Activated naive CD4-positive, alpha-beta T cell treated with anti-CD3 and anti-CD28 coated beads for 36 hours (primary cell): Measurements from ENCODE around the gene YBX3. TPM values are rescaled to one million over a fixed set of nuclear protein-coding genes. Genes with fewer than 3 reads are reported as not detected.

Experiments
- CTCF ChIA-PET: fragments of 350-600 bp; sonication (Branson Sonifier 250); formaldehyde crosslinking; loops from one replicate; lab custom pipeline; 2021; ENCODE audit warnings: antibody characterized with exemption; lab: Charles Lee
- DNase-seq: peaks from one replicate; pipeline ENCODE4 v3.0.0-alpha.2; 2020
- H3K27ac Mint-ChIP-seq: one replicate; pipeline ENCODE4 v1.8.0; 2021; ENCODE audit warnings: mild to moderate bottlenecking, mixed read lengths
- H3K27me3 Mint-ChIP-seq: one replicate; pipeline ENCODE4 v1.8.0; 2021; ENCODE audit warnings: low read depth, mixed read lengths
- H3K36me3 Mint-ChIP-seq: one replicate; pipeline ENCODE4 v1.8.0; 2021; ENCODE audit warnings: low read depth, mixed read lengths
- H3K4me1 Mint-ChIP-seq: one replicate; pipeline ENCODE4 v1.8.0; 2021; ENCODE audit warnings: low read depth, mixed read lengths
- H3K4me3 Mint-ChIP-seq: one replicate; pipeline ENCODE4 v1.8.0; 2021; ENCODE audit warnings: mild to moderate bottlenecking, moderate library complexity, mixed read lengths
- H3K9me3 Mint-ChIP-seq: one replicate; pipeline ENCODE4 v1.8.0; 2021; ENCODE audit warnings: mixed read lengths
- intact Hi-C: fragments of 100-400 bp; cut with micrococcal nuclease; formaldehyde crosslinking; loops from one replicate; pipeline ENCODE4 v1.15.1; 2023
- total RNA-seq, 2 experiments: library from RNA; stranded (reverse); gene quantifications; one replicate each; pipeline ENCODE4 v1.2.3, GENCODE V29; 2021

YBX3 gene
- total RNA-seq, 2 experiments from 2014 or later, result 192 to 219 TPM

DNA sequence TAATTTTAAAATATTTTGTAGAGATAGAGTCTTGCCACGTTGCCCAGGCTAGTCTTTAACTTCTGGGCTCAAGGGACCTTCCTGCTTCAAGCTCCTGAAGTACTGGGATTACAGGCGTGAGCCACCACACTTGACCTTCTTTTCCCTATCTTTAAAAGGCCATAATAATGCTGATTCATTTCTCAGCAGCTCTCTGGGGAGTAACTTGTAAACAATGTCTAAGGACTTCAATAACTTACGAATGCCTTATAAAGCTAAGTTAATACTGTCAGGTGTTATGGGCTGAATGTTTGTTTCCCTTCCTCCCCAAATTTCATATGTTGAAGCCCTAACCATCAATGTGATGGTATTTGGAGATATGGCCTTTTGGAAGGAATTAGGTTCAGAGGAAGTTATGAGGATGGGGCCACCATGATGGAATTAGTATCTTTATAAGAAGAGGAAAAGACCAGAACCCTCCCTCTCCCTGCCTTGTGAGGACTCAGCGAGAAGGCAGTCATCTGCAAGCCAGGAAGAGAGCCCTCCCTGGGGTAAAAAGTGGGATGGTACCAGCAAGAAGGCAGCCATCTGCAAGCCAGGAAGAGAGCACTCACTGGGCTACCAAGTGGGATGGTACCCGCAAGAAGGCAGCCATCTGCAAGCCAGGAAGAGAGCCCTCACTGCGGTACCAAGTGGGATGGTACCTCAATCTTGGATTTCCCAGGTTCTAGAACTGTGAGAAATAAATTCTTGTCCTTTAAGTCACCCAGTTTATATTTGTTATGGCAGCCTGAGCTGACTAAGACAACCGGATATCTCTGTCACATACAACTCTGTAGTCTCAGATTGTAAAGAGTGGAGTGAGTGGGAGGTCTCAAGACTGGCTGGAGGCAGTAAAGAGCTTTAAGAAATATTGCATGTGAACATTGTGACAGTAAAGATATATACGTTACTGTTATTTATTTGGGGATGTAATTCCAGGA lies 16.3 kb upstream of the YBX3 start:
- intact Hi-C loops, result no loop called here
- Mint-ChIP-seq H3K9me3 (no peaks in the 10 kb centered on the region), H3K36me3 (no peaks in the 10 kb centered on the region), H3K4me3 (no peak overlapping the region), H3K27ac (no peak overlapping the region), H3K4me1 (peaks cover 6% of the 10 kb centered on the region), H3K27me3 (peaks cover 6% of the 10 kb centered on the region)
- no peak for DNase-seq
- CTCF ChIA-PET, result interaction anchor here (0.6 to 0.7 kb wide), 2 partner anchors 16 to 273 kb away, joined by 3 read pairs; no protein-coding TSS in a partner anchor

DNA sequence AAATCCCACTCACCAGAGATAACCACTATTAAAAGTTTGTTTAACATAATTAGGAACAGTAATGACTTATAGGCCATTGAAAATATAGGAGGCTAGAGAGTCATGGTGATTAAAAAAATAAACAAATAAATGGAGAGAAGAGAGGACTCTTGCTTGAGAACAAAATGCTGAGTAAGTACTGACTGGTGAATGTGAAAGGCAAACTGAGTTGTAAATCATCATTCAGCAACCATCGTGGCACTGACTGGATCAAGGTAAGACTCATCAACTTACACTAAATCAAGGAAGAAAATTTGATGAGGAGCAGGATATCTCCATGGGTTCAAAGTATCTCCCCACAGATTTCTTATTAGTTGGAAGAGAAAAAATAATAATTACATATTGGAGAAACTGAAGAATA lies 14.1 kb upstream of the YBX3 start:
- CTCF ChIA-PET, result interaction anchor here (0.6 kb wide), 1 partner anchor 759 kb away, joined by 3 read pairs; no protein-coding TSS in a partner anchor
- DNase-seq, result no peak
- Mint-ChIP-seq H3K27ac (no peak overlapping the region), H3K4me1 (peaks cover 6% of the 10 kb centered on the region), H3K4me3 (no peak overlapping the region), H3K27me3 (peaks cover 10% of the 10 kb centered on the region), H3K9me3 (no peaks in the 10 kb centered on the region), H3K36me3 (no peaks in the 10 kb centered on the region)
- intact Hi-C loops, result no loop called here

DNA sequence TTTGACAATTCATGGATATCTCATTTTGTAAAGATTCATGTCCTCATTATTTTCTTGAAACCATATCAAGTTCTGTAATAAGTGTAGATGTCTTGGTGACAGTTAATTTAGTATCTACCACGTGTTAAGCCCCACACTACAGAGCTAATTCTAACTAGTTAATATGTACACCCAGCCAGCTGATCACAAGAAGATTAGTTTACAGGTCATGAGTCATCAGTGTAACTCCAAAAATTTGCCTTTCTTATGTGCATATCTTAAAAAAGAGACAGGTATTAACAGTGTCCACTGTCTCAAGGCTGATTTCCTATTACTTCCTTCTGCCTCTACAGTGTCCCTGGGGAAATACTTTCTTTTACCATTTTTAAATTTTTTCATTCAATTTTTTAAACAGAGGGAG lies 13.3 kb upstream of the YBX3 start:
- CTCF ChIA-PET, result no interaction called here
- Mint-ChIP-seq H3K4me1 (peaks cover 6% of the 10 kb centered on the region), H3K9me3 (no peaks in the 10 kb centered on the region), H3K36me3 (no peaks in the 10 kb centered on the region), H3K4me3 (no peak overlapping the region), H3K27me3 (peaks cover 10% of the 10 kb centered on the region), H3K27ac (no peak overlapping the region)
- intact Hi-C loops, result no loop called here
- no peak for DNase-seq

DNA sequence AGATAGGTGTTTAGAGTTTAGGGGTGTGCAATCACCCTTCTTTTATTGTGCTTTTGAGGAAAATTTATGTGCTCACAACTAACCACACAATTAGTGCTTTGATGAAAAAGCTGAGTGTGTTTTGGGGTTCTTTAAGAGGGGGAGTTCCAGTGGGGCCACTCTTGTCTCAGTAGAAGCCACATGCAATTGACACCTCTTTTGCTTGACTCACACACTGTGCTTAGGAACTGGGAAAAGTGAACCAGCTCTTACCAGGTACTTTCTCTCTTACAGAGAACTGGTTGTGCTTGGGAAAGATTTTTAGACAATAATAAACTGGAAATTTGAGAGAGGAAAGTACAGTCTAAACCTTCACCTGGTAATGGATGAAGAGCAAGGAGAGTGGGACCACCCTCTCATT lies 12.3 kb upstream of the YBX3 start:
- no peak overlapping the region for H3K4me3 Mint-ChIP-seq
- intact Hi-C loops, result no loop called here
- peaks cover 6% of the 10 kb centered on the region for H3K4me1 Mint-ChIP-seq
- H3K27me3 Mint-ChIP-seq, result peaks cover 7% of the 10 kb centered on the region
- H3K27ac Mint-ChIP-seq, result no peak overlapping the region
- H3K9me3 Mint-ChIP-seq, result no peaks in the 10 kb centered on the region
- CTCF ChIA-PET, result interaction anchor here (0.7 kb wide), 1 partner anchor 398 kb away, joined by 3 read pairs; no protein-coding TSS in a partner anchor
- H3K36me3 Mint-ChIP-seq, result no peaks in the 10 kb centered on the region
- DNase-seq, result no peak

DNA sequence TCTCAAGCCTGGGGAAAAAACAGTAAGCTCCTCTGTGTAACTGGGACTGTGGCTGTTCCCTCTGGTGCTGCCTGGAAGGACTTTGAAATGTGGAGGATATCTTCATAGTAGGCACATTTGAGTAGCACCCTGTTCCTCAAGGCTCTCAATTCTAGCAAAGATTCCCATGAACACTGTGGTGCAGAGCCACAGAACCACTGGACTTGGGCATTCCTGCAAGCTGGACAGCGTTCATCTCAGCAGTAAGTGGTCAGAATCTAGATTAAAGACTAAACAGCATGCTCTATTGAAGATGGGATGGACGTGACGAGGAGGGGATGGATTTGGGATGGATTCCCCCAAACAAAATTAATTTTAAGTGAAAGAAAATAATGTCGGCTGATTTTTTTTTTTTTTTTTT lies 9.4 kb upstream of the YBX3 start:
- Mint-ChIP-seq H3K4me1 (peaks cover 4% of the 10 kb centered on the region), H3K27ac (no peak overlapping the region), H3K4me3 (no peak overlapping the region), H3K9me3 (no peaks in the 10 kb centered on the region), H3K27me3 (peaks cover 13% of the 10 kb centered on the region), H3K36me3 (no peaks in the 10 kb centered on the region)
- intact Hi-C loops, result no loop called here
- CTCF ChIA-PET, result interaction anchor here (2.7 kb wide), 1 partner anchor 17 kb away, joined by 11 read pairs; no protein-coding TSS in a partner anchor
- no peak for DNase-seq

DNA sequence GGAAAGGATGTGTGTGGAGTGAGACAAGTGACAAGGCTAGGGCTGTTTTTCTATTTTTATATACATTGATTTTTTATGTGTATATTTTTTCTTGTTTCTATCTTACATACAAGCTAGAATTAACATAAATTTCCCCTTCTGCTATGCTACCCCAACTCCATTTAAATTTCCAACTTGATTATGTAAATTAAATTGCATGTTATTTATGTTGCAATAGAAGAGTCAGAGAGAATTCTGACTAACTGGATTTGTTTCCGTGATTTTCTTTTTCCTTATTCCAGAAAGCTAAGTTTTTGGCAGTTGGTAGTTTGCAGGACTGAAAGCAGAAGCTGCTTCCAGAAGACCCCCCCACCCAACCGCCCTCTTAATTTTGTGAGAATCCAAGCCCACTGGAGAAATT lies 8.9 kb upstream of the YBX3 start:
- CTCF ChIA-PET, result interaction anchor here (2.7 kb wide), 1 partner anchor 18 kb away, joined by 11 read pairs; no protein-coding TSS in a partner anchor
- Mint-ChIP-seq H3K27me3 (peaks cover 18% of the 10 kb centered on the region), H3K4me3 (no peak overlapping the region), H3K9me3 (no peaks in the 10 kb centered on the region), H3K4me1 (peaks cover 4% of the 10 kb centered on the region), H3K27ac (no peak overlapping the region), H3K36me3 (no peaks in the 10 kb centered on the region)
- DNase-seq, result no peak
- intact Hi-C loops, result no loop called here

DNA sequence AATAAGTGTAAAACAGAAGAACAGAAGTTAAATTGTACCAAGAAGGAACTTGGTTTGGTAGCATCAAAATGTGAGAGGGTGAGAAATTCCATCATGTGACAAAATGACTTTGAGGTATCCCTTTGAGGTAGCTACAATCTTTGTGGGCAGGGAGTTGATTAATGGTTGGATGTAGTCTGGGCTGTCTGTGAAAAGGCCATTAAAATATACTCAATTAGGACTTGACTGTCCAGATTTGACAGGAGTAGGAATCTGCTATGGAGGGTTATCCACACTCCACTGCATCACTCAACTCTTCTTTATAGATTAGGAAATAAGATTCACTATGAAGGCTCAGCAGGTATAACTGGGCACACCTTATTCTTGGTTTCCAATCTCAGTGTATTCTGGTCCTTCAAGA lies 7.4 kb upstream of the YBX3 start:
- Mint-ChIP-seq H3K4me1 (peaks cover 3% of the 10 kb centered on the region), H3K4me3 (no peak overlapping the region), H3K36me3 (no peaks in the 10 kb centered on the region), H3K9me3 (no peaks in the 10 kb centered on the region), H3K27ac (no peak overlapping the region), H3K27me3 (peaks cover 26% of the 10 kb centered on the region)
- CTCF ChIA-PET, result interaction anchor here (2.7 kb wide), 1 partner anchor 19 kb away, joined by 11 read pairs; no protein-coding TSS in a partner anchor
- DNase-seq, result no peak
- intact Hi-C loops, result no loop called here

DNA sequence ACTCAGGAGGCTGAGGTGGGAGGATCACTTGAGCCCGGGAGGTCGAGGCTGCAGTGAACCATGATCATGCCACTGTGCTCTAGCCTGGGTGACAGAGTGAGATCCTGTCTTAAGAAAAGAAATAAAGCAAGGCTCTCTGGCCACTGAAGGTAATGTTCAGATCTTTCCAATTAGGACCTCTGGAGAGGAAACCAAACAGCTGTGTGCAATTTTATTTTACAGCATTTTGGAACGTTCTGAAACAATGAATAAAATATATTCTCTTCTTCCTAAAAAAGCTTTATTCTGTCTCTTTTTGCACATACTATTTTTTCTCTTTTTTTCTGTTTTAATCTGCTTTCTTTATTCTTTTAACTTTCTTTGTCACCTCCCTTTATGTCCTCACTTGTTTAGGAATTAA lies 5.0 kb upstream of the YBX3 start:
- no peak overlapping the region for H3K4me3 Mint-ChIP-seq
- intact Hi-C loops, result loop anchor here (10.0 kb wide), 1 partner anchor 1083 kb away; no protein-coding TSS in a partner anchor
- no peaks in the 10 kb centered on the region for H3K36me3 Mint-ChIP-seq
- H3K27ac Mint-ChIP-seq, result no peak overlapping the region
- peaks cover 38% of the 10 kb centered on the region for H3K27me3 Mint-ChIP-seq
- CTCF ChIA-PET, result no interaction called here
- H3K9me3 Mint-ChIP-seq, result no peaks in the 10 kb centered on the region
- DNase-seq, result no peak
- no peaks in the 10 kb centered on the region for H3K4me1 Mint-ChIP-seq

DNA sequence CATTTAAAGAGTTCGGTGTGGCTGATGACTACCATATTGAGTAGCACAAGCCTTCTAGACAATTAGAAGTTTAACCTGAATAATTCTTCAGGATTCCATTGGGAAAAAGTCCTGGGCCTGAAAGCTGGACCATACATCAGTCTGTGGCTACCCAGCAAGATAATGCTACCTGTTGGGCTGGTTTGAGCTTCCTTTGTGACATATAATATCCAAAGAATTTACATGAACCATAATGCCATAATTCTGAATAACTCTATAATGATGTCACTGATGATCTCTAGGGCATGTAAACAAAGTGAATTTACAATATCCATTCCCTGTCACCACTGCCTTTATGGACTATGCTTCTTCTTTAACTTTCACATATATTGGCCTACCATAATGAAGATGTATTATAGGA lies 3.8 kb upstream of the YBX3 start:
- CTCF ChIA-PET, result no interaction called here
- Mint-ChIP-seq H3K4me3 (no peak overlapping the region), H3K36me3 (peaks cover 3% of the 10 kb centered on the region), H3K4me1 (peaks cover under 1% of the 10 kb centered on the region), H3K27ac (no peak overlapping the region), H3K27me3 (peaks cover 37% of the 10 kb centered on the region), H3K9me3 (no peaks in the 10 kb centered on the region)
- DNase-seq, result no peak
- intact Hi-C loops, result loop anchor here (10.0 kb wide), 1 partner anchor 1082 kb away; no protein-coding TSS in a partner anchor

DNA sequence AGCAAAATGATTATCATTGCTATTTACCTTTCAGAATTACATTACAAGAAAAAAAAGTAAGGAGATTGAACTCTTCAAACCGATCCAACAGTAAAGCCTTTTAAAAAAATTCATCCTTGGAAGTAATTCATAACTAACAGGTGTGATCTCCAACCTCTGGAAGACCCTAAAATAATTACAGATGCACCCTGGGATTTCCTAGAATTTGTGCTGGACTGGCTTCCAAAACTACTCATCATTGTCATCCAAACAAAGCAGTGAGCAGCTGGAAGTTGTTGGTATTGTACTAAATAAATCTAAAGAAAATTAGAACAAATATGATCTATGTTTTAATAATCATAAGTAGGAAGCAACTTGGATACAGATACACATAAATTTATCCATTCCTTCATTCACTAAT lies 1.9 kb upstream of the YBX3 start:
- Mint-ChIP-seq H3K27ac (no peak overlapping the region), H3K36me3 (peaks cover 6% of the 10 kb centered on the region), H3K4me3 (no peak overlapping the region), H3K4me1 (peaks cover 15% of the 10 kb centered on the region), H3K9me3 (no peaks in the 10 kb centered on the region), H3K27me3 (peaks cover 37% of the 10 kb centered on the region)
- intact Hi-C loops, result loop anchor here (10.0 kb wide), 1 partner anchor 1080 kb away; no protein-coding TSS in a partner anchor
- no peak for DNase-seq
- CTCF ChIA-PET, result interaction anchor here (2.1 kb wide), 1 partner anchor 25 kb away, joined by 11 read pairs; no protein-coding TSS in a partner anchor

DNA sequence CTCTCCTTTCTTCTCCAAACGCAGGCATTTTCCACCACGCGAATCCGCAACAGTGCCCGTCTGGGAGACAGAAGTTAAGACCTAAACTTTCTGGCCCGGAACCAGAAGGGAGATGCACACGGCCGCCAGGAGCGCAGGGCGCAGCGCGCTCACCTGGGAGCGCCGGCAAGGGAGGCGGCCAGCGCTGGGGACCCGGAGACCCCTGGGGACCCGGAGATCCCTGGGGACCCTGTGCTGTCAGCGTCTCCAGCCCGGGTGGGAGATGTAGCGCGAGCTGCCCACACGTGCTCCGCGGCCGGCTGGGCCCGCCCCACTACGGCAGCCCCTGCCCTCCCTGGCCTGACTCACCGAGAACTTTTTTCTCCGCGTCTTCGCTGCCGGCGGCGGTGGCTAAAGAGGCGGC lies 620 bp downstream of the YBX3 start:
- DNase-seq, result peak; percentile 56
- Mint-ChIP-seq H3K27ac (peak overlapping the region; percentile 94), H3K27me3 (peaks cover 38% of the 10 kb centered on the region), H3K36me3 (peaks cover 16% of the 10 kb centered on the region), H3K4me1 (peaks cover 24% of the 10 kb centered on the region), H3K4me3 (peak overlapping the region; percentile 95), H3K9me3 (no peaks in the 10 kb centered on the region)
- CTCF ChIA-PET, result interaction anchor here (1.0 kb wide), 1 partner anchor 26 kb away, joined by 3 read pairs; no protein-coding TSS in a partner anchor
- intact Hi-C loops, result loop anchor here (1.0 to 10.0 kb wide), 9 partner anchors 21 to 1975 kb away; partner anchors contain the start of genes GABARAPL1, GPR19, MAGOHB and SMIM10L1
